Astrocyte (in vitro differentiated cells and primary cell): ENCODE results near the gene MZB1.

Source experiments
- CTCF ChIP-seq: IDR thresholded peaks from 2 replicates; pipeline ENCODE4 v1.5.1; 2011; ENCODE audit warnings: low read depth, mild to moderate bottlenecking, inconsistent platforms, low read length, moderate library complexity; ENCODE audit not compliant: insufficient read depth
- EZH2 ChIP-seq: IDR thresholded peaks from 2 replicates; pipeline ENCODE4 v1.6.1; 2012; ENCODE audit warnings: mild to moderate bottlenecking, low read length, inconsistent platforms; ENCODE audit not compliant: insufficient read depth

DNA sequence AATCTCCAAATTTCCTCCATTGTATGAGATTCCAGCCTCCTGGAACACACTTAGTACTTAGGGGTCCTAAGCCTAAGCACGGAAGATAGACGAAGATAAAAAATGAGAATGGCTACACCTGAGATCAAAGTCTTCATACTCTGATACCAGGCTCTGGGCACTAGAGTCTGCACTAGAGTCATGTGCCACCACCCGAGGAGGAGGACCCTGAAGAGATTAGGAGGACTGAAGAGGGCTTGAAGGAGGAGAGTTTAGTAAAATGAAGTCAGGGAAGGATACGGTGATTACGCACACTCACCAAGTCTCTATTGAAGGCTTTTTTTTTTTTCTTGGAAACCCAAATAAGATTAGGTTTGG is 14.7 kb upstream of the MZB1 start:
- TF ChIP-seq CTCF (no peak), EZH2 (no peak)
